H1 (cell line): ENCODE results near the gene TSC22D3. TPM values are rescaled to one million over a fixed set of nuclear protein-coding genes. Genes with fewer than 3 reads are reported as not detected.

Source experiments
- CTCF ChIA-PET: fragments of 300-600 bp; sonication (Branson Sonifier 250); formaldehyde crosslinking; loops from one replicate; lab custom pipeline; 2021; ENCODE audit not compliant: partially characterized antibody; lab: Charles Lee
- POLR2A ChIA-PET: fragments of 300-600 bp; sonication (Branson Sonifier 250); formaldehyde crosslinking; loops from one replicate; lab custom pipeline; 2021; ENCODE audit warnings: inconsistent platforms; ENCODE audit not compliant: partially characterized antibody; lab: Charles Lee
- DNase-seq, 2 experiments: peaks; one replicate each; pipeline versions ENCODE4 v3.0.0 to v3.0.0-alpha.2; 2010 to 2022; ENCODE audit warnings: low spot score in 2 of 2, low read depth in 1 of 2, mixed read lengths in 1 of 2
- FAIRE-seq: peaks from 2 replicates; lab custom pipeline; 2011; peaks lifted over from hg19 to GRCh38; lab: Jason Lieb, UNC
- H2AFZ ChIP-seq: 2 replicates; pipeline ENCODE4 v1.8.1; 2012; ENCODE audit warnings: low read length, inconsistent platforms
- H2AK5ac ChIP-seq: 2 replicates; pipeline ENCODE4 v1.6.1; 2013; ENCODE audit warnings: low read depth, low read length
- H2BK120ac ChIP-seq: replicated peaks from 2 replicates; pipeline ENCODE3; 2013; ENCODE audit warnings: low read depth, low read length, inconsistent platforms
- H2BK12ac ChIP-seq: 2 replicates; pipeline ENCODE4 v1.6.1; 2013; ENCODE audit warnings: low read depth, low read length
- H2BK15ac ChIP-seq: 2 replicates; pipeline ENCODE4 v1.6.1; 2013; ENCODE audit warnings: low read length
- H2BK20ac ChIP-seq: 2 replicates; pipeline ENCODE4 v1.6.1; 2013; ENCODE audit warnings: low read length
- H2BK5ac ChIP-seq: 2 replicates; pipeline ENCODE4 v1.6.1; 2013; ENCODE audit warnings: low read depth, low read length
- H3K14ac ChIP-seq: 2 replicates; pipeline ENCODE4 v1.6.1; 2013; ENCODE audit warnings: inconsistent platforms; ENCODE audit not compliant: insufficient read length
- H3K18ac ChIP-seq: 2 replicates; pipeline ENCODE4 v1.6.1; 2013; ENCODE audit warnings: low read length; ENCODE audit errors: extremely low read depth
- H3K23ac ChIP-seq: 2 replicates; pipeline ENCODE4 v1.6.1; 2013; ENCODE audit warnings: inconsistent platforms; ENCODE audit not compliant: insufficient read length
- H3K23me2 ChIP-seq: 2 replicates; pipeline ENCODE4 v1.6.1; 2013; ENCODE audit warnings: low read depth, low read length
- H3K27ac ChIP-seq: 2 replicates; pipeline ENCODE4 v1.6.1; 2011; ENCODE audit warnings: low read depth, low read length, inconsistent platforms
- H3K27me3 ChIP-seq, 4 experiments: replicated peaks in 1 of 4; 1 replicate in 1 of 4; 2 replicates in 3 of 4; pipeline versions ENCODE4 v1.6.1 to v1.8.1; 2011 to 2013; ENCODE audit warnings: low read length in 3 of 4, mild to moderate bottlenecking in 3 of 4, inconsistent platforms in 2 of 4, mixed read lengths in 2 of 4, moderate library complexity in 1 of 4; ENCODE audit not compliant: control insufficient read depth in 3 of 4, insufficient read depth in 3 of 4; ENCODE audit errors: extremely low read depth in 1 of 4
- H3K36me3 ChIP-seq, 4 experiments: 2 replicates each; pipeline versions ENCODE4 v1.6.1 to v1.8.1; 2011 to 2013; ENCODE audit warnings: mild to moderate bottlenecking in 4 of 4, low read length in 3 of 4, moderate library complexity in 2 of 4, control low read depth in 1 of 4, inconsistent platforms in 1 of 4; ENCODE audit not compliant: insufficient read depth in 4 of 4, control insufficient read depth in 2 of 4
- H3K4ac ChIP-seq: replicated peaks from 2 replicates; pipeline ENCODE3; 2013; ENCODE audit warnings: low read length, low read depth, mixed read lengths, inconsistent platforms; ENCODE audit not compliant: insufficient read length
- H3K4me1 ChIP-seq, 4 experiments: replicated peaks in 1 of 4; 1 replicate in 1 of 4; 2 replicates in 3 of 4; pipeline versions ENCODE4 v1.6.1 to v1.8.1; 2011 to 2013; ENCODE audit warnings: low read length in 3 of 4, inconsistent platforms in 2 of 4, mixed read lengths in 1 of 4; ENCODE audit not compliant: insufficient read depth in 4 of 4, control insufficient read depth in 3 of 4
- H3K4me2 ChIP-seq, 2 experiments: 2 replicates each; pipeline versions ENCODE4 v1.6.1 to v1.8.1; 2011 to 2013; ENCODE audit warnings: low read depth in 2 of 2, low read length in 2 of 2, control low read depth in 1 of 2, inconsistent platforms in 1 of 2, mild to moderate bottlenecking in 1 of 2; ENCODE audit not compliant: insufficient read depth in 1 of 2
- H3K4me3 ChIP-seq, 4 experiments: fragments of 200-600, 300-600 bp in 1 of 4; sonication (generic), shearing (Covaris generic), sonication (Bioruptor Twin) in 1 of 4; 2 replicates each; pipeline versions ENCODE4 v1.5.1 to v1.8.1; 2011 to 2016; ENCODE audit warnings: low read length in 4 of 4, low read depth in 3 of 4, control low read depth in 2 of 4, inconsistent platforms in 2 of 4, mild to moderate bottlenecking in 2 of 4, mixed read lengths in 1 of 4, moderate library complexity in 1 of 4; ENCODE audit not compliant: insufficient read depth in 2 of 4; ENCODE audit errors: extremely low read depth in 1 of 4
- H3K56ac ChIP-seq: replicated peaks from 2 replicates; pipeline ENCODE3; 2013; ENCODE audit warnings: low read depth, mild to moderate bottlenecking, mixed read lengths, low read length, inconsistent platforms; ENCODE audit not compliant: insufficient read length
- H3K79me1 ChIP-seq: 2 replicates; pipeline ENCODE4 v1.6.1; 2013; ENCODE audit warnings: low read depth, low read length, control low read depth
- H3K79me2 ChIP-seq, 2 experiments: 2 replicates each; pipeline versions ENCODE4 v1.6.1 to v1.8.1; 2012 to 2013; ENCODE audit warnings: low read length in 2 of 2, mild to moderate bottlenecking in 2 of 2, inconsistent platforms in 1 of 2; ENCODE audit not compliant: insufficient read depth in 2 of 2, control insufficient read depth in 1 of 2
- H3K9ac ChIP-seq, 4 experiments: replicated peaks in 1 of 4; 1 replicate in 1 of 4; 2 replicates in 3 of 4; pipeline versions ENCODE4 v1.6.1 to v1.8.1; 2011 to 2013; ENCODE audit warnings: low read depth in 3 of 4, low read length in 3 of 4, control low read depth in 2 of 4, mild to moderate bottlenecking in 2 of 4, moderate library complexity in 2 of 4, inconsistent platforms in 1 of 4; ENCODE audit errors: extremely low read depth in 1 of 4
- H3K9me3 ChIP-seq, 2 experiments: 2 replicates each; pipeline versions ENCODE4 v1.6.1 to v1.8.1; 2012 to 2013; ENCODE audit warnings: mild to moderate bottlenecking in 2 of 2, moderate library complexity in 2 of 2, control low read depth in 1 of 2, inconsistent platforms in 1 of 2, low read depth in 1 of 2, low read length in 1 of 2, mixed read lengths in 1 of 2; ENCODE audit not compliant: insufficient read depth in 2 of 2
- H4K20me1 ChIP-seq, 2 experiments: replicated peaks in 1 of 2; 2 replicates each; pipeline versions ENCODE3 to v1.8.1; 2011 to 2013; ENCODE audit warnings: inconsistent platforms in 2 of 2, low read length in 2 of 2, mild to moderate bottlenecking in 1 of 2; ENCODE audit not compliant: insufficient read depth in 2 of 2, control insufficient read depth in 1 of 2
- H4K5ac ChIP-seq: 2 replicates; pipeline ENCODE4 v1.6.1; 2013; ENCODE audit warnings: low read length, low read depth, mixed read lengths, inconsistent platforms; ENCODE audit not compliant: insufficient read length
- H4K8ac ChIP-seq: 2 replicates; pipeline ENCODE4 v1.8.0; 2013; ENCODE audit warnings: mild to moderate bottlenecking, moderate library complexity, low read length, inconsistent platforms; ENCODE audit not compliant: insufficient read depth; ENCODE audit errors: extremely low read depth
- H4K91ac ChIP-seq: replicated peaks from 2 replicates; pipeline ENCODE3; 2013; ENCODE audit warnings: low read length, mixed read lengths, inconsistent platforms; ENCODE audit not compliant: insufficient read length
- CEBPB ChIP-seq: IDR thresholded peaks from 2 replicates; pipeline ENCODE4 v1.6.1; 2012; ENCODE audit warnings: low read depth, low read length
- EP300 ChIP-seq, 2 experiments: IDR thresholded peaks; 1 replicate in 1 of 2; 2 replicates in 1 of 2; pipeline ENCODE4 v1.6.1; 2011 to 2012; ENCODE audit warnings: low read depth in 2 of 2, low read length in 2 of 2, mild to moderate bottlenecking in 2 of 2, borderline replicate concordance in 1 of 2, inconsistent platforms in 1 of 2, moderate library complexity in 1 of 2
- FOSL1 ChIP-seq: IDR thresholded peaks from 2 replicates; pipeline ENCODE4 v1.6.1; 2011; ENCODE audit warnings: mild to moderate bottlenecking, low read depth, low read length, moderate library complexity; ENCODE audit not compliant: insufficient read depth
- GABPA ChIP-seq: IDR thresholded peaks from 2 replicates; pipeline ENCODE4 v1.6.1; 2011; ENCODE audit warnings: mild to moderate bottlenecking, low read length, moderate library complexity, borderline replicate concordance; ENCODE audit not compliant: insufficient read depth
- KDM5A ChIP-seq: fragments of 200-600 bp; IDR thresholded peaks from 2 replicates; pipeline ENCODE4 v1.7.1; 2012; ENCODE audit warnings: mild to moderate bottlenecking, low read length, inconsistent platforms, mixed read lengths
- MAX ChIP-seq: IDR thresholded peaks from 2 replicates; pipeline ENCODE4 v1.6.1; 2012; ENCODE audit warnings: inconsistent platforms
- PHF8 ChIP-seq: fragments of 200-600 bp; sonication (generic); conservative IDR thresholded peaks from 2 replicates; pipeline ENCODE4 v1.7.1; 2012; ENCODE audit warnings: low read depth, mild to moderate bottlenecking, inconsistent platforms, low read length, moderate library complexity
- RXRA ChIP-seq: IDR thresholded peaks from 2 replicates; pipeline ENCODE4 v1.6.1; 2011; ENCODE audit warnings: low read depth, mild to moderate bottlenecking, low read length, moderate library complexity; ENCODE audit not compliant: insufficient read depth
- SAP30 ChIP-seq: fragments of 300-600 bp; sonication (generic); IDR thresholded peaks from 2 replicates; pipeline ENCODE4 v1.7.1; 2012; ENCODE audit warnings: low read length, moderate library complexity, mild to moderate bottlenecking, inconsistent platforms; ENCODE audit not compliant: insufficient read depth, insufficient replicate concordance
- SRF ChIP-seq: IDR thresholded peaks from 2 replicates; pipeline ENCODE4 v1.6.1; 2011; ENCODE audit warnings: mild to moderate bottlenecking, low read depth, low read length, moderate library complexity
- TAF1 ChIP-seq: IDR thresholded peaks from 2 replicates; pipeline ENCODE4 v1.6.1; 2011; ENCODE audit warnings: mild to moderate bottlenecking, low read depth, low read length
- WGBS, 2 experiments: shearing (Covaris generic) in 1 of 2; methylation state at CpG; one replicate each; pipeline versions ENCODE4 v1.1.6 to v1.1.7; 2013 to 2015; ENCODE audit warnings: low lambda C conversion rate in 2 of 2, mixed read lengths in 2 of 2, inconsistent platforms in 1 of 2, low coverage in 1 of 2, missing lambda C conversion rate in 1 of 2; ENCODE audit not compliant: insufficient replicate concordance in 2 of 2, insufficient coverage in 1 of 2, insufficient read length in 1 of 2; ENCODE audit errors: extremely low coverage in 1 of 2, missing lambda C conversion rate in 1 of 2; 5-methylcytosine and 5-hydroxymethylcytosine counted together
- polyA plus RNA-seq, 7 experiments: library from polyadenylated mRNA; depleted of rRNA in 3 of 7; stranded (reverse) in 5 of 7; unstranded in 2 of 7; fragments of >200 nt in 5 of 7; fragments of 200-250 nt in 2 of 7; gene quantifications; 1 replicate in 5 of 7; 2 replicates in 1 of 7; 4 replicates in 1 of 7; pipeline versions ENCODE4 v1.2.1 to v1.2.3, GENCODE V29; 2011 to 2013; ENCODE audit warnings: missing spikeins in 2 of 7, mixed read lengths in 2 of 7
- total RNA-seq: library from RNA; stranded (reverse); fragmentation: NEBNext Ultra II Directional; extraction: Animal tissue kit (Norgen Biotek cat#: 25700); gene quantifications from 2 replicates; pipeline ENCODE4 v1.2.1, GENCODE V29; 2021

The TSC22D3 gene
- total and polyA plus RNA-seq, 2 of the 8 experiments (the other 6 are each of a cell fraction or from before 2014, with no cell fraction given) = 7.6 to 12.9 TPM

- no peak overlapping the region for H3K18ac ChIP-seq
- H3K79me2 ChIP-seq = no peaks in the 10 kb centered on the region
- no peak overlapping the region for H3K23ac ChIP-seq
- H4K91ac ChIP-seq = no peak overlapping the region
- H3K4me3 ChIP-seq = no peak overlapping the region
- no peak overlapping the region for H3K4me2 ChIP-seq
- H3K27ac ChIP-seq = no peak overlapping the region
- H2BK20ac ChIP-seq = no peak overlapping the region
- 76% methylated on average over 5 of the region's 5 CpGs; no CpG with 5 or more reads in 1 of the 2 experiments for WGBS, 2 experiments
- no peak overlapping the region for H4K5ac ChIP-seq
- H2BK12ac ChIP-seq = no peak overlapping the region; the same call in 1 of the 2 replicates
- no peaks in the 10 kb centered on the region for H3K79me1 ChIP-seq
- H2BK120ac ChIP-seq = no peak overlapping the region
- DNase-seq (no peak), FAIRE-seq (no peak)
- TF ChIP-seq SAP30 (no peak), GABPA (no peak), SRF (no peak), FOSL1 (no peak), MAX (no peak), CEBPB (no peak), PHF8 (no peak), TAF1 (no peak), EP300 (IDR thresholded peaks at IDR 0.05; ENCODE audit: borderline replicate concordance in 1 of 2, low read depth in 2 of 2, low read length in 2 of 2) (no peak), RXRA (no peak), KDM5A (no peak)
- peaks cover 0 to 8% (median 0%) of the 10 kb centered on the region in 4 experiments; a peak in 1 of 8 replicates for H3K36me3 ChIP-seq
- no peak overlapping the region for H3K14ac ChIP-seq
- no peak overlapping the region for H2AK5ac ChIP-seq
- no peak overlapping the region for H3K4ac ChIP-seq
- H3K56ac ChIP-seq = no peak overlapping the region
- POLR2A ChIA-PET = interaction anchor here (0.8 to 2.1 kb wide), 6 partner anchors 10 to 57 kb away, joined by 3 to 4 read pairs (median 4); no protein-coding TSS in a partner anchor
- CTCF ChIA-PET = interaction anchor here (0.6 to 17.0 kb wide), 7 partner anchors 10 to 246 kb away, joined by 3 to 325 read pairs (median 4); partner anchors contain the start of gene NCBP2L
- H3K27me3 ChIP-seq = peaks cover 0 to 6% (median 0%) of the 10 kb centered on the region in 4 experiments; a peak in 1 of 7 replicates
- H2BK5ac ChIP-seq = no peak overlapping the region
- peaks cover 0 to 7% (median 0%) of the 10 kb centered on the region in 4 experiments; a peak in 3 of 7 replicates for H3K4me1 ChIP-seq
- H4K8ac ChIP-seq = no peak overlapping the region
- peaks cover 2% of the 10 kb centered on the region; the same call in 1 of the 2 replicates for H3K23me2 ChIP-seq
- H3K9ac ChIP-seq = no peak overlapping the region
- no peaks in the 10 kb centered on the region for H4K20me1 ChIP-seq
- no peak overlapping the region for H2AFZ ChIP-seq
- no peak overlapping the region for H2BK15ac ChIP-seq
- H3K9me3 ChIP-seq = no peaks in the 10 kb centered on the region
Observed at GRCh38 chrX:107711521-107712181, 63.9 kb downstream of the TSC22D3 start.
